NCI-H1417 (cell line): ENCODE data around the gene ST7.

Experiments used
- DNase-seq, 3 experiments: peaks; one replicate each; lab custom pipeline; 2025; lab: John Stamatoyannopoulos, UW

The ST7 gene

GRCh38 chr7:117066668-117067067, 113.4 kb downstream of the ST7 start:
- DNase-seq: no peak

- DNase-seq: no peak
Measured at GRCh38 chr7:117067340-117067739, 114.0 kb downstream of the ST7 start.

GRCh38 chr7:117068511-117069145, 115.3 kb downstream of the ST7 start:
- peak; percentile 46 to 93 (median 83) for DNase-seq

GRCh38 chr7:117069379-117069778, 116.1 kb downstream of the ST7 start:
- peak in 2 of 3 experiments; percentile 33 to 73 for DNase-seq

- peak; percentile 15 to 90 (median 66) for DNase-seq
Measured at GRCh38 chr7:117071551-117071950, 118.2 kb downstream of the ST7 start.

GRCh38 chr7:117072620-117073118, 119.4 kb downstream of the ST7 start:
- peak; percentile 31 to 72 (median 50) for DNase-seq

- no peak for DNase-seq
Measured at GRCh38 chr7:117074378-117074777, 121.1 kb downstream of the ST7 start.

- no peak for DNase-seq
Measured at GRCh38 chr7:117075934-117076333, 122.6 kb downstream of the ST7 start.

GRCh38 chr7:117076426-117076943, 123.2 kb downstream of the ST7 start:
- no peak for DNase-seq

GRCh38 chr7:117077658-117078057, 124.4 kb downstream of the ST7 start:
- DNase-seq: peak in 1 of 3 experiments; percentile 39

- no peak for DNase-seq
Measured at GRCh38 chr7:117082647-117083046, 129.3 kb downstream of the ST7 start.

GRCh38 chr7:117083648-117084047, 130.3 kb downstream of the ST7 start:
- DNase-seq: no peak

GRCh38 chr7:117084286-117084685, 131.0 kb downstream of the ST7 start:
- no peak for DNase-seq

- peak in 1 of 3 experiments; percentile 18 for DNase-seq
Measured at GRCh38 chr7:117085275-117085674, 132.0 kb downstream of the ST7 start.

GRCh38 chr7:117085769-117086463, 132.6 kb downstream of the ST7 start:
- DNase-seq: no peak

GRCh38 chr7:117086788-117087187, 133.5 kb downstream of the ST7 start:
- no peak for DNase-seq

- no peak for DNase-seq
Measured at GRCh38 chr7:117087639-117088396, 134.5 kb downstream of the ST7 start.

GRCh38 chr7:117088623-117089194, 135.4 kb downstream of the ST7 start:
- peak in 1 of 3 experiments; percentile 97 for DNase-seq

- peak; percentile 32 to 69 (median 55) for DNase-seq
Measured at GRCh38 chr7:117090791-117091190, 137.5 kb downstream of the ST7 start.

GRCh38 chr7:117091721-117092120, 138.4 kb downstream of the ST7 start:
- DNase-seq: no peak

- no peak for DNase-seq
Measured at GRCh38 chr7:117092785-117093184, 139.5 kb downstream of the ST7 start.

GRCh38 chr7:117094457-117094856, 141.2 kb downstream of the ST7 start:
- no peak for DNase-seq
